Gastrocnemius medialis (tissue), 4 donors: ENCODE measurements around the gene LILRB4.

ENCODE experiments used
- POLR2A ChIP-seq, 2 donors: fragments of 450-650 bp; IDR thresholded peaks; one replicate each; pipeline ENCODE4 v1.6.1; 2017; ENCODE audit warnings: antibody characterized with exemption in 2 of 2, mild to moderate bottlenecking in 2 of 2, moderate library complexity in 2 of 2
- TF ChIP-seq, protein P1 (sequence below), 5 experiments: fragments of 450-650 bp in 3 of 5; fragments of 200-600 bp in 2 of 5; sonication (generic) in 2 of 5; IDR thresholded peaks in 4 of 5; conservative IDR thresholded peaks in 1 of 5; 1 replicate in 4 of 5; 2 replicates in 1 of 5; pipeline ENCODE4 v1.5.1; 2016 to 2019; ENCODE audit warnings: antibody characterized with exemption in 5 of 5, mild to moderate bottlenecking in 3 of 5, moderate library complexity in 3 of 5

DNA sequence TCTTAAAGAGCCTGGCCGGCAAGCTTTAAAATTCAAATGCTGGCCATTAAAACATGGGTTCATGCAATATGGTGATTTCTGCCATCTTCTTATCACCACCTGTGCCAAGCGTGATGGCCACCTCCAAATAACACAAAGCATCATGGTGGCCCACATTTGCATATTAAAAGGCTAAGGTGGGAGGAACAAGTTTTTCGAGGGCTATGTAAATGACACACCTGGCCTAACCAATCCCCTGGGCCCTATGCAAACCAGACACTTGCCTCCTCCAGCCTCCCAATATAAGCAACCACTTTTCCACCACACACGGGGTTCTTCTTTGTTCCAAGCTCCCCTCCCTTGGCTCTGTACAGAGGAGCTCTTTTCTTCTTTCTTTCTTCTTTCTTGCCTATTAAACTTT lies 14.4 kb downstream of the LILRB4 start:
- TF ChIP-seq POLR2A (IDR thresholded peaks at IDR 0.05): no peak
- TF ChIP-seq, protein P1, sequence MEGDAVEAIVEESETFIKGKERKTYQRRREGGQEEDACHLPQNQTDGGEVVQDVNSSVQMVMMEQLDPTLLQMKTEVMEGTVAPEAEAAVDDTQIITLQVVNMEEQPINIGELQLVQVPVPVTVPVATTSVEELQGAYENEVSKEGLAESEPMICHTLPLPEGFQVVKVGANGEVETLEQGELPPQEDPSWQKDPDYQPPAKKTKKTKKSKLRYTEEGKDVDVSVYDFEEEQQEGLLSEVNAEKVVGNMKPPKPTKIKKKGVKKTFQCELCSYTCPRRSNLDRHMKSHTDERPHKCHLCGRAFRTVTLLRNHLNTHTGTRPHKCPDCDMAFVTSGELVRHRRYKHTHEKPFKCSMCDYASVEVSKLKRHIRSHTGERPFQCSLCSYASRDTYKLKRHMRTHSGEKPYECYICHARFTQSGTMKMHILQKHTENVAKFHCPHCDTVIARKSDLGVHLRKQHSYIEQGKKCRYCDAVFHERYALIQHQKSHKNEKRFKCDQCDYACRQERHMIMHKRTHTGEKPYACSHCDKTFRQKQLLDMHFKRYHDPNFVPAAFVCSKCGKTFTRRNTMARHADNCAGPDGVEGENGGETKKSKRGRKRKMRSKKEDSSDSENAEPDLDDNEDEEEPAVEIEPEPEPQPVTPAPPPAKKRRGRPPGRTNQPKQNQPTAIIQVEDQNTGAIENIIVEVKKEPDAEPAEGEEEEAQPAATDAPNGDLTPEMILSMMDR (IDR thresholded peaks at IDR 0.05 in 4 of 5, conservative IDR thresholded peaks at IDR 0.05 in 1 of 5): no peak
